IPS-20b (cell line): ENCODE measurements around the gene WFS1.

Source experiments
- H3K27ac ChIP-seq: one replicate; pipeline ENCODE4 v1.5.1; 2013; ENCODE audit warnings: low read length
- H3K27me3 ChIP-seq: 2 replicates; pipeline ENCODE4 v1.6.1; 2013; ENCODE audit warnings: mild to moderate bottlenecking, low read length, inconsistent platforms; ENCODE audit not compliant: insufficient read depth
- H3K36me3 ChIP-seq: 2 replicates; pipeline ENCODE4 v1.6.1; 2013; ENCODE audit warnings: low read depth, mild to moderate bottlenecking, inconsistent platforms, low read length, moderate library complexity; ENCODE audit not compliant: insufficient read depth
- H3K4me1 ChIP-seq: 2 replicates; pipeline ENCODE4 v1.6.1; 2013; ENCODE audit warnings: mild to moderate bottlenecking, control low read depth, inconsistent platforms, low read length, moderate library complexity; ENCODE audit not compliant: insufficient read depth
- H3K4me3 ChIP-seq: 2 replicates; pipeline ENCODE4 v1.5.1; 2013; ENCODE audit warnings: mild to moderate bottlenecking, low read length, inconsistent platforms
- H3K9ac ChIP-seq: 2 replicates; pipeline ENCODE4 v1.6.1; 2013; ENCODE audit warnings: low read depth, mild to moderate bottlenecking, inconsistent platforms, low read length, moderate library complexity
- H3K9me3 ChIP-seq: 2 replicates; pipeline ENCODE4 v1.6.1; 2013; ENCODE audit warnings: mild to moderate bottlenecking, low read depth, low read length, inconsistent platforms; ENCODE audit not compliant: insufficient read depth

The WFS1 gene

GRCh38 chr4:6340446-6341015 lies 70.9 kb downstream of the WFS1 start:
- Histone ChIP-seq H3K36me3 (no peaks in the 10 kb centered on the region), H3K27me3 (0 out of 2 replicates have a peak, but pooled peaks cover 8% of the 10 kb centered on the region), H3K9ac (no peak overlapping the region), H3K9me3 (no peaks in the 10 kb centered on the region), H3K4me1 (peaks cover 4% of the 10 kb centered on the region; the same call in 1 of the 2 replicates), H3K4me3 (no peak overlapping the region), H3K27ac (no peak overlapping the region)

- Histone ChIP-seq H3K27ac (no peak overlapping the region), H3K4me3 (no peak overlapping the region), H3K9ac (no peak overlapping the region), H3K27me3 (0 out of 2 replicates have a peak, but pooled peaks cover 8% of the 10 kb centered on the region), H3K9me3 (no peaks in the 10 kb centered on the region), H3K4me1 (peaks cover 4% of the 10 kb centered on the region; the same call in 1 of the 2 replicates), H3K36me3 (no peaks in the 10 kb centered on the region)
Observed at GRCh38 chr4:6341696-6342095, 72.0 kb downstream of the WFS1 start.

- Histone ChIP-seq H3K4me1 (no peaks in the 10 kb centered on the region; the same call in 1 of the 2 replicates), H3K27me3 (0 out of 2 replicates have a peak, but pooled peaks cover 4% of the 10 kb centered on the region), H3K9ac (no peak overlapping the region), H3K4me3 (no peak overlapping the region), H3K36me3 (no peaks in the 10 kb centered on the region), H3K27ac (no peak overlapping the region), H3K9me3 (no peaks in the 10 kb centered on the region)
Observed at GRCh38 chr4:6342530-6343293, 73.1 kb downstream of the WFS1 start.

GRCh38 chr4:6343939-6344408 lies 74.3 kb downstream of the WFS1 start:
- Histone ChIP-seq H3K9ac (no peak overlapping the region), H3K36me3 (no peaks in the 10 kb centered on the region), H3K9me3 (no peaks in the 10 kb centered on the region), H3K27me3 (no peaks in the 10 kb centered on the region), H3K4me3 (no peak overlapping the region), H3K27ac (no peak overlapping the region), H3K4me1 (no peaks in the 10 kb centered on the region)

GRCh38 chr4:6345096-6345830 lies 75.6 kb downstream of the WFS1 start:
- no peaks in the 10 kb centered on the region for H3K9me3 ChIP-seq
- H3K27ac ChIP-seq = no peak overlapping the region
- H3K4me3 ChIP-seq = no peak overlapping the region
- no peaks in the 10 kb centered on the region for H3K27me3 ChIP-seq
- no peaks in the 10 kb centered on the region for H3K36me3 ChIP-seq
- no peak overlapping the region for H3K9ac ChIP-seq
- H3K4me1 ChIP-seq = no peaks in the 10 kb centered on the region

- Histone ChIP-seq H3K27me3 (no peaks in the 10 kb centered on the region), H3K36me3 (no peaks in the 10 kb centered on the region), H3K4me1 (no peaks in the 10 kb centered on the region), H3K9ac (no peak overlapping the region), H3K4me3 (no peak overlapping the region), H3K9me3 (no peaks in the 10 kb centered on the region), H3K27ac (no peak overlapping the region)
Observed at GRCh38 chr4:6345866-6346265, 76.2 kb downstream of the WFS1 start.

GRCh38 chr4:6346373-6347110 lies 76.9 kb downstream of the WFS1 start:
- no peak overlapping the region for H3K4me3 ChIP-seq
- H3K9ac ChIP-seq = no peak overlapping the region
- H3K27ac ChIP-seq = no peak overlapping the region
- H3K36me3 ChIP-seq = no peaks in the 10 kb centered on the region
- no peaks in the 10 kb centered on the region for H3K27me3 ChIP-seq
- H3K9me3 ChIP-seq = no peaks in the 10 kb centered on the region
- no peaks in the 10 kb centered on the region for H3K4me1 ChIP-seq

- no peaks in the 10 kb centered on the region for H3K9me3 ChIP-seq
- no peak overlapping the region for H3K9ac ChIP-seq
- H3K4me3 ChIP-seq = no peak overlapping the region
- H3K4me1 ChIP-seq = no peaks in the 10 kb centered on the region
- no peaks in the 10 kb centered on the region for H3K36me3 ChIP-seq
- H3K27me3 ChIP-seq = no peaks in the 10 kb centered on the region
- H3K27ac ChIP-seq = no peak overlapping the region
Observed at GRCh38 chr4:6347511-6348045, 77.9 kb downstream of the WFS1 start.

- no peaks in the 10 kb centered on the region for H3K36me3 ChIP-seq
- no peaks in the 10 kb centered on the region for H3K4me1 ChIP-seq
- no peak overlapping the region for H3K9ac ChIP-seq
- no peaks in the 10 kb centered on the region for H3K27me3 ChIP-seq
- H3K9me3 ChIP-seq = no peaks in the 10 kb centered on the region
- no peak overlapping the region for H3K27ac ChIP-seq
- H3K4me3 ChIP-seq = no peak overlapping the region
Observed at GRCh38 chr4:6348408-6348807, 78.8 kb downstream of the WFS1 start.

- H3K36me3 ChIP-seq = no peaks in the 10 kb centered on the region
- H3K9me3 ChIP-seq = no peaks in the 10 kb centered on the region
- no peaks in the 10 kb centered on the region for H3K4me1 ChIP-seq
- no peak overlapping the region for H3K27ac ChIP-seq
- H3K27me3 ChIP-seq = no peaks in the 10 kb centered on the region
- H3K9ac ChIP-seq = no peak overlapping the region
- H3K4me3 ChIP-seq = no peak overlapping the region
Observed at GRCh38 chr4:6349896-6350603, 80.4 kb downstream of the WFS1 start.

GRCh38 chr4:6350646-6351045 lies 81.0 kb downstream of the WFS1 start:
- H3K36me3 ChIP-seq = no peaks in the 10 kb centered on the region
- H3K4me3 ChIP-seq = no peak overlapping the region
- H3K4me1 ChIP-seq = no peaks in the 10 kb centered on the region
- no peak overlapping the region for H3K27ac ChIP-seq
- H3K9me3 ChIP-seq = no peaks in the 10 kb centered on the region
- no peak overlapping the region for H3K9ac ChIP-seq
- H3K27me3 ChIP-seq = no peaks in the 10 kb centered on the region
